Neural crest cell (in vitro differentiated cells): ENCODE results near the gene HCFC1. TPM values are rescaled to one million over a fixed set of nuclear protein-coding genes. Genes with fewer than 3 reads are reported as not detected.
A peak's percentile ranks its signal among the peaks of the same experiment; 100 is the strongest.

Source experiments
- DNase-seq: peaks from one replicate; pipeline ENCODE4 v3.0.0; 2021; ENCODE audit warnings: low read depth, mixed read lengths, low spot score
- H3K27ac Mint-ChIP-seq: one replicate; pipeline ENCODE4 v1.8.0; 2021; ENCODE audit warnings: mild to moderate bottlenecking, mixed read lengths; ENCODE audit not compliant: unreplicated experiment
- H3K27me3 Mint-ChIP-seq: 2 replicates; pipeline ENCODE4 v1.8.0; 2021; ENCODE audit warnings: low read depth, mild to moderate bottlenecking, mixed read lengths
- H3K36me3 Mint-ChIP-seq: 2 replicates; pipeline ENCODE4 v1.8.0; 2021; ENCODE audit warnings: low read depth, mild to moderate bottlenecking, mixed read lengths
- H3K4me1 Mint-ChIP-seq: 2 replicates; pipeline ENCODE4 v1.8.0; 2021; ENCODE audit warnings: mixed read lengths
- H3K4me3 Mint-ChIP-seq: one replicate; pipeline ENCODE4 v1.8.0; 2021; ENCODE audit warnings: mild to moderate bottlenecking, mixed read lengths
- H3K9me3 Mint-ChIP-seq: 2 replicates; pipeline ENCODE4 v1.8.0; 2021; ENCODE audit warnings: mixed read lengths
- total RNA-seq: library from RNA; stranded (reverse); gene quantifications from 2 replicates; pipeline ENCODE4 v1.2.1, GENCODE V29; 2021
- TF ChIP-seq, protein P1 (sequence below): fragments of 200-600 bp; sonication (generic); conservative IDR thresholded peaks from 2 replicates; pipeline ENCODE4 v1.5.0; 2021; ENCODE audit warnings: antibody characterized with exemption, mild to moderate bottlenecking

The HCFC1 gene
- total RNA-seq, 1 donor from 2014 or later, result 168 TPM

DNA sequence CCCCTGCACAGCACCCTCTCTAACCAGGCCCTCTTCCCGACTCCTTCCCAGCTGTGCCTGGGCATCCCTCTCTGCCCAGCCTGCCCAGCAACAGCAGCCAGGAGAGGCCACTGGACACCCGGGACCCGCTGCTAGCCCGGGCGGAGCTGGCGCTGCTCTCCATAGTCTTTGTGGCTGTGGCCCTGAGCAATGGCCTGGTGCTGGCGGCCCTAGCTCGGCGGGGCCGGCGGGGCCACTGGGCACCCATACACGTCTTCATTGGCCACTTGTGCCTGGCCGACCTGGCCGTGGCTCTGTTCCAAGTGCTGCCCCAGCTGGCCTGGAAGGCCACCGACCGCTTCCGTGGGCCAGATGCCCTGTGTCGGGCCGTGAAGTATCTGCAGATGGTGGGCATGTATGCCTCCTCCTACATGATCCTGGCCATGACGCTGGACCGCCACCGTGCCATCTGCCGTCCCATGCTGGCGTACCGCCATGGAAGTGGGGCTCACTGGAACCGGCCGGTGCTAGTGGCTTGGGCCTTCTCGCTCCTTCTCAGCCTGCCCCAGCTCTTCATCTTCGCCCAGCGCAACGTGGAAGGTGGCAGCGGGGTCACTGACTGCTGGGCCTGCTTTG lies 66.0 kb downstream of the HCFC1 start:
- H3K4me1 Mint-ChIP-seq, result peaks cover 20% of the 10 kb centered on the region
- TF ChIP-seq, protein P1, sequence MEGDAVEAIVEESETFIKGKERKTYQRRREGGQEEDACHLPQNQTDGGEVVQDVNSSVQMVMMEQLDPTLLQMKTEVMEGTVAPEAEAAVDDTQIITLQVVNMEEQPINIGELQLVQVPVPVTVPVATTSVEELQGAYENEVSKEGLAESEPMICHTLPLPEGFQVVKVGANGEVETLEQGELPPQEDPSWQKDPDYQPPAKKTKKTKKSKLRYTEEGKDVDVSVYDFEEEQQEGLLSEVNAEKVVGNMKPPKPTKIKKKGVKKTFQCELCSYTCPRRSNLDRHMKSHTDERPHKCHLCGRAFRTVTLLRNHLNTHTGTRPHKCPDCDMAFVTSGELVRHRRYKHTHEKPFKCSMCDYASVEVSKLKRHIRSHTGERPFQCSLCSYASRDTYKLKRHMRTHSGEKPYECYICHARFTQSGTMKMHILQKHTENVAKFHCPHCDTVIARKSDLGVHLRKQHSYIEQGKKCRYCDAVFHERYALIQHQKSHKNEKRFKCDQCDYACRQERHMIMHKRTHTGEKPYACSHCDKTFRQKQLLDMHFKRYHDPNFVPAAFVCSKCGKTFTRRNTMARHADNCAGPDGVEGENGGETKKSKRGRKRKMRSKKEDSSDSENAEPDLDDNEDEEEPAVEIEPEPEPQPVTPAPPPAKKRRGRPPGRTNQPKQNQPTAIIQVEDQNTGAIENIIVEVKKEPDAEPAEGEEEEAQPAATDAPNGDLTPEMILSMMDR, result no peak

DNA sequence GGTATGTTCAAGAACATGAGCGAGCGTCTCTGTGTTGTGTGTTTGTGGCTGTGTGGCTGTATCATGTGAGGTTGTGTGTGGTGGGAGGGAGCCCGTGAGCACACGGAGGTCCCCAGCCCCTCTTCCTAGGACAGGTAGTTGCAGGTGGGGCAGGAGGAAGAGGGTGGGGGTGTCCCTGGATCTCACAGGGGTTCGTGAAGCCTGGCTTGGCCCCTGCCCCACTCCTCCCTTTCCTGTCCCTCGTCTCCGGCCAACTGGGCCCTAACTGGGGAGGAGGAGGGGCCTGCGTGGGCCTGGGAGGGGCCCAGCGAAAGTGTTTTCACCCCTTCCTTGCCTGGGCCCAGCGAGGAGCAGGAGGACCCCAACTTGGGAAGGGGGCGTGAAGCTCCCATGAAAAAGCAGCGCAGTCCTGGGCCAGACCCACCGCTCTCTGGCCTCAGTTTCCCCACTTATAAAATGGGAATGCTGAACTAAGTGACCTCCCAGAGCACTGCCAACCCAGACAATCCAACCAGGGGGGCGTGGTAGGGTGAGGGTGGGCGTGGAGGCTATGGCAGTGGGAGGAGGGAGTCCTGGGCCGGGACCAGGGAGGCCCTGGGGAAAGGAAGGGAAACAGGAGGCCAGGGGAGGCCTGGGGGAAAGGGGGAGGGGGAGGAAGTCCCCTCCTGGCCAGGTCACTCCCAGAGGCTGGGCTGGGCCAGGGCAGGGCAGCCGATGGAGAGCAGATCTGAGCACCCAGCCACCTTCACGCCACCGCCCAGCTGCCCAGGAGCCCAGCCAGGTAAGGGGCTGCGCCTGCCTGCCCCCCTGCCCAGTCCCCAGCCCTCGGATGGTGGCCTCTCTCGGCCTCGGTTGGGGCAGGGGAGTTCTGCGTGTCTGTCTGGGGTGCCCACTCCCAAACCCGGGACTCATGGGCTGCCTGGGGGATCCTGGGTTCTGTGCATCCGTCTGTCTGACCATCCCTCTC lies 67.3 kb downstream of the HCFC1 start, which contains the start of gene AVPR2:
Gene AVPR2 (plus strand): TSS at position 683 of the 967 bp plus-strand sequence. CDS start 473 bp downstream, outside the sequence.
- Mint-ChIP-seq H3K9me3 (peaks cover 3% of the 10 kb centered on the region), H3K4me3 (no peak within 1 kb of the TSS), H3K27me3 (no peaks in the 10 kb centered on the region), H3K36me3 (peaks cover 4% of the 10 kb centered on the region), H3K4me1 (peaks cover 22% of the 10 kb centered on the region), H3K27ac (no peak within 1 kb of the TSS)
- no peak for DNase-seq
- TF ChIP-seq, protein P1, result no peak

More for the DNA sequence above, 66.0 kb downstream of the HCFC1 start:
- H3K36me3 Mint-ChIP-seq, result peaks cover 4% of the 10 kb centered on the region
- no peaks in the 10 kb centered on the region for H3K27me3 Mint-ChIP-seq
- peaks cover 3% of the 10 kb centered on the region for H3K9me3 Mint-ChIP-seq
- no peak for DNase-seq
- no peak overlapping the region for H3K27ac Mint-ChIP-seq
- no peak overlapping the region for H3K4me3 Mint-ChIP-seq

DNA sequence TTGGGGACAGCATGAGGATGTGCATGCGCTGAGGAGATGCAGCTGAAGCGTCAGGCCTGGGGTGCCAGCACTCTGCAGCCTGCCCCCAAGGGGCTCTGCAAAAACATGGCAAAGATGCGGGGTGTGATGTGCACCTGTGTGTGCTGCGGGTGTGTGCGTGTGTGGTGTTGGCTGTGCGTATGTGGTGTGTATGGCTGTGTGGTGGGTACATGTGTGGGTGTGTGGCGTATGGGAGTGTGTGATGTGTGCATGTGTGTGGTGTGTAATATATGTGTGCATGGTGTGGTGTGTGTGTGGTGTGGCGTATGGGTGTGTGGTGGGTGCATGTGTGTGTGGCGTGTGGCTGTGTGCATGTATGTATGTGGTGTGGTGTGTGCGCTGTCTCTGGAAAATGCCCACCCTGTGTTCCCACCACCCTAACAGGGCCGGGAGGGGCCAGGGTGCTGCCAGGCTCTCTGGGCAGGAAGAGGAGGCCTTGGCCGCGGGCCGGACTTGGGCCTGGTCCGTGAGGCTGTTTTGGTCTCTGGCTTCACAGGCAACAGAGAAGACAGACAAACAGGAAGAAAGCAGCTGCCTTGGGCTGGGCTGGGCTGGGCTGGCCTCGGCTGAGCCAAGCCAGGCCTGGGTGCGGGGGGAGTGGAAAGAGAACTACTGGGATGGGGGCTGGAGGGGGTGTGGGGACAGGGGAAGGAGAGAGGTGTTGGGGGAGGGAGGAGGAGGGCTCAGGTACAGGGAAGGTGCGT lies 68.2 kb downstream of the HCFC1 start:
- no peak overlapping the region for H3K27ac Mint-ChIP-seq
- no peaks in the 10 kb centered on the region for H3K27me3 Mint-ChIP-seq
- TF ChIP-seq, protein P1, result no peak
- H3K4me1 Mint-ChIP-seq, result peaks cover 22% of the 10 kb centered on the region
- no peak for DNase-seq
- H3K9me3 Mint-ChIP-seq, result peaks cover 4% of the 10 kb centered on the region
- peaks cover 4% of the 10 kb centered on the region for H3K36me3 Mint-ChIP-seq
- no peak overlapping the region for H3K4me3 Mint-ChIP-seq

DNA sequence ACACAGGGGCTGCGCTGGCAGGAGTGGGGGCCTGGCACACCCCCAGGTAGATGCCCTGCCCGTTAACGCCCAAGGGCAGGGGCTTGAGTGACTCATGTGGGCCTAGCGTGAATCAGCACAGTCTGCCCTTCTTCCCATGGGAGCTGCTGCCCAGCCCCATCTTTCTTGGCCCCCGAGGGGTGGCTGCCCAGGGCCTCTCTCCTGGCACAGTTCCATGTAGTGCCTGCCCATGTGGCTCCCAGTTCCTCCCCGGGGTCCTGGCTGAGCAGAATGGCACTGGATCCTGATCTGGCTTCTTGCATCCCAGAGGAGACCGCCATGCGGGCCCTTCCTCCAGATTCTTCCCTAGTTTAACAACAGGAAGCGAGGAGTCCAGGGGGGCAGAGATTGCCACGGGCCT lies 69.2 kb downstream of the HCFC1 start:
- Mint-ChIP-seq H3K27ac (no peak overlapping the region), H3K4me3 (no peak overlapping the region)

DNA sequence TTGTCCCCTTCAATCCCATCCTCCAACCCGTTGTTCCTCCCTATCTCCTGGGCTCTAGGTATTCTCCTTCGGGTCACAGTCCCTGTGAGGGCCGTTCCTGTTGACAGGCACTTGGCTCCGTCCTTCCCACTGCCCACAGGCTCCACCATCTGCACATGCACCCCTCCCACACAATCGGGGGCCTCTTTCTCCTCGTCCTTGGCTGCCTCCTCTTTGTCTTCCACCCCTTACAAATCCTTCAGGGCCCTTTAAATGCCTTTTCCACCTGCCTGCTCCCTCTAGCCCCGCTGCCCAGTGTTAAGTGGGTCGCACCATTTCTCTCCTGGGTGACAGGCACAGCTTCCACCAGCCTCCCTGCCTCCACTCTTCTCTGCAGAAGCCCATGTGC lies 69.9 kb downstream of the HCFC1 start:
- peak overlapping the region; percentile 87 for H3K27ac Mint-ChIP-seq
- H3K27me3 Mint-ChIP-seq, result no peaks in the 10 kb centered on the region
- peaks cover 5% of the 10 kb centered on the region for H3K9me3 Mint-ChIP-seq
- peaks cover 22% of the 10 kb centered on the region for H3K4me1 Mint-ChIP-seq
- TF ChIP-seq, protein P1, result no peak
- H3K4me3 Mint-ChIP-seq, result no peak overlapping the region
- H3K36me3 Mint-ChIP-seq, result peaks cover 4% of the 10 kb centered on the region
- DNase-seq, result no peak

More for the DNA sequence above, 69.2 kb downstream of the HCFC1 start:
- peaks cover 4% of the 10 kb centered on the region for H3K36me3 Mint-ChIP-seq
- H3K9me3 Mint-ChIP-seq, result peaks cover 5% of the 10 kb centered on the region
- peaks cover 22% of the 10 kb centered on the region for H3K4me1 Mint-ChIP-seq
- H3K27me3 Mint-ChIP-seq, result no peaks in the 10 kb centered on the region
- DNase-seq, result no peak
- TF ChIP-seq, protein P1, result no peak
